Right lobe of liver (tissue), 6 donors: ENCODE results near the gene SHMT2. TPM values are rescaled to one million over a fixed set of nuclear protein-coding genes. Genes with fewer than 3 reads are reported as not detected.
A peak's percentile ranks its signal among the peaks of the same experiment; 100 is the strongest.

Experiments used
- ATAC-seq, 4 donors: fragments of 200-7000 bp; cut with Tn5 transposase; one replicate each; pipeline ENCODE4 v1.9.1; 2020; ENCODE audit warnings: mild to moderate bottlenecking in 4 of 4, moderate library complexity in 4 of 4
- DNase-seq, 3 donors: peaks; one replicate each; pipeline ENCODE4 v3.0.0-alpha.2; 2020
- H3K27ac ChIP-seq, 3 donors: fragments of 200-600 bp; one replicate each; pipeline ENCODE4 v1.8.0; 2022
- H3K27me3 ChIP-seq, 2 donors: fragments of 200-600 bp; one replicate each; pipeline ENCODE4 v1.8.0; 2022
- H3K36me3 ChIP-seq, 4 donors: fragments of 200-600 bp; sonication (generic) in 1 of 4; one replicate each; pipeline versions ENCODE4 v1.5.1 to v1.8.0; 2017 to 2022; ENCODE audit warnings: control low read depth in 1 of 4
- H3K4me1 ChIP-seq, 4 donors: fragments of 200-600 bp; sonication (generic) in 1 of 4; one replicate each; pipeline versions ENCODE4 v1.5.1 to v1.8.0; 2017 to 2022; ENCODE audit warnings: control low read depth in 1 of 4
- H3K4me3 ChIP-seq, 3 donors: fragments of 200-600 bp; one replicate each; pipeline ENCODE4 v1.8.0; 2022
- H3K9me3 ChIP-seq, 4 donors: fragments of 200-600 bp; sonication (generic) in 1 of 4; one replicate each; pipeline versions ENCODE4 v1.5.1 to v1.8.0; 2017 to 2022; ENCODE audit warnings: control low read depth in 1 of 4
- CTCF ChIP-seq, 4 donors: fragments of 200-600 bp in 3 of 4; fragments of 450-650 bp in 1 of 4; IDR thresholded peaks; one replicate each; pipeline versions ENCODE4 v1.5.1 to v1.8.0; 2016 to 2022; ENCODE audit warnings: antibody characterized with exemption in 4 of 4, mild to moderate bottlenecking in 2 of 4
- POLR2A ChIP-seq: fragments of 450-650 bp; IDR thresholded peaks from one replicate; pipeline ENCODE4 v1.6.1; 2017; ENCODE audit warnings: antibody characterized with exemption, mild to moderate bottlenecking
- WGBS: methylation state at CpG from one replicate; pipeline ENCODE4 v1.1.6; 2018; ENCODE audit warnings: low coverage, low lambda C conversion rate; ENCODE audit not compliant: insufficient coverage; ENCODE audit errors: missing lambda C conversion rate; 5-methylcytosine and 5-hydroxymethylcytosine counted together
- intact Hi-C, 2 donors: fragments of 100-400 bp; cut with DNase I; formaldehyde crosslinking; loops; one replicate each; pipeline versions ENCODE4 v1.11.2 to v1.14.1; 2022
- total RNA-seq, 6 experiments: library from RNA; depleted of rRNA in 2 of 6; stranded (reverse); fragments of >200 nt in 2 of 6; fragmentation: NEBNext Ultra II Directional in 3 of 6; extraction: Animal tissue kit (Norgen Biotek cat#: 25700) in 3 of 6; gene quantifications; one replicate each; pipeline versions ENCODE4 v1.1.0 to v1.2.4, GENCODE V29; 2016 to 2023
- donor health status: DM: no; HTN: yes; CAD: no.
- donor health status: DM: no; HTN: no; CAD: no.
- donor health status: DM: no; HTN: no; CAD: no.
- donor health status: DM: no; HTN: yes; CAD: no.
- donor health status: DM: no; HTN: yes; CAD: no.

SHMT2 gene
- total RNA-seq, 6 experiments from 2014 or later = 157 to 228 (median 194) TPM

GRCh38 chr12:57225680-57226210, 3.8 kb upstream of the SHMT2 start:
- no peaks in the 10 kb centered on the region for H3K9me3 ChIP-seq
- DNase-seq (no peak), ATAC-seq (no peak)
- no peak overlapping the region for H3K4me3 ChIP-seq
- H3K27me3 ChIP-seq = peaks cover 0 to 18% of the 10 kb centered on the region in 2 donors
- H3K36me3 ChIP-seq = no peaks in the 10 kb centered on the region
- 60% methylated on average over 1 of the region's 18 CpGs for WGBS
- intact Hi-C loops = no loop called here
- H3K27ac ChIP-seq = no peak overlapping the region
- TF ChIP-seq POLR2A = no peak
- TF ChIP-seq CTCF (IDR thresholded peaks at IDR 0.05) = no peak
- peaks cover 0 to 12% (median 5%) of the 10 kb centered on the region in 4 donors for H3K4me1 ChIP-seq

GRCh38 chr12:57226588-57227314, 2.8 kb upstream of the SHMT2 start:
- no peak for DNase-seq

GRCh38 chr12:57227315-57228115, 2.0 kb upstream of the SHMT2 start:
- Histone ChIP-seq H3K27ac (no peak overlapping the region), H3K4me1 (peaks cover 0 to 28% (median 10%) of the 10 kb centered on the region in 4 donors), H3K27me3 (peaks cover 0 to 18% of the 10 kb centered on the region in 2 donors), H3K4me3 (no peak overlapping the region), H3K36me3 (peaks cover 0 to 9% (median 4%) of the 10 kb centered on the region in 4 donors), H3K9me3 (no peaks in the 10 kb centered on the region)
- ATAC-seq (no peak), DNase-seq (no peak)
- TF ChIP-seq POLR2A (no peak), CTCF (IDR thresholded peaks at IDR 0.05) (no peak)
- 56% methylated on average over 5 of the region's 8 CpGs for WGBS
- intact Hi-C loops = no loop called here

More at GRCh38 chr12:57226588-57227314, 2.8 kb upstream of the SHMT2 start:
- Histone ChIP-seq H3K4me3 (no peak overlapping the region), H3K27me3 (peaks cover 0 to 18% of the 10 kb centered on the region in 2 donors), H3K4me1 (peaks cover 0 to 20% (median 7%) of the 10 kb centered on the region in 4 donors), H3K36me3 (peaks cover 0 to under 1% (median 0%) of the 10 kb centered on the region in 4 donors), H3K27ac (no peak overlapping the region), H3K9me3 (no peaks in the 10 kb centered on the region)
- no peak for ATAC-seq
- WGBS = 15% methylated on average over 28 of the region's 35 CpGs
- TF ChIP-seq CTCF (IDR thresholded peaks at IDR 0.05) = no peak
- no peak for TF ChIP-seq POLR2A
- intact Hi-C loops = no loop called here

GRCh38 chr12:57229046-57229633, 371 bp upstream of the SHMT2 start:
- H3K9me3 ChIP-seq = no peaks in the 10 kb centered on the region
- under 1% methylated on average over 9 of the region's 9 CpGs for WGBS
- intact Hi-C loops = no loop called here
- DNase-seq (no peak), ATAC-seq (no peak)
- H3K4me3 ChIP-seq = peak overlapping the region; percentile 58 to 63 (median 60)
- peak overlapping the region; percentile 89 to 91 (median 91) for H3K27ac ChIP-seq
- peaks cover 0 to 12% of the 10 kb centered on the region in 2 donors for H3K27me3 ChIP-seq
- TF ChIP-seq CTCF (IDR thresholded peaks at IDR 0.05) (no peak), POLR2A (no peak)
- peaks cover 0 to 25% (median 12%) of the 10 kb centered on the region in 4 donors for H3K36me3 ChIP-seq
- H3K4me1 ChIP-seq = peaks cover 0 to 42% (median 18%) of the 10 kb centered on the region in 4 donors
